HepG2 (cell line): ENCODE data around the gene SND1.

Experiments used
- IRF2 ChIP-seq: IDR thresholded peaks from 2 replicates; pipeline ENCODE4 v1.6.1; 2018; ENCODE audit warnings: missing genetic modification reagents, missing compliant biosample characterization
- KLF16 ChIP-seq, 2 experiments: sonication (generic) in 1 of 2; formaldehyde crosslinking in 1 of 2; IDR thresholded peaks; 2 replicates each; pipeline versions ENCODE4 v1.6.1 to v1.8.0; 2016 to 2023; ENCODE audit warnings: missing genetic modification reagents in 2 of 2, missing compliant biosample characterization in 1 of 2

- TF ChIP-seq KLF16 (CRISPR knock-in tag; IDR thresholded peaks at IDR 0.05) (no peak), IRF2 (no peak)
Measured at GRCh38 chr7:127909424-127910152, 257.6 kb downstream of the SND1 start.
